HG03066 (cell line): ENCODE measurements around the gene KIF20B.
A peak's percentile ranks its signal among the peaks of the same experiment; 100 is the strongest.
"Not testable (repeated sequence)": the region's sequence is repeated elsewhere in the genome, so short reads cannot be mapped to it uniquely, and the experiment has no call there.

Source experiments
- ATAC-seq: cut with Tn5 transposase; IDR thresholded peaks from one replicate; pipeline ENCODE4 v1.9.1; 2021; ENCODE audit warnings: low read depth; ENCODE audit not compliant: unreplicated experiment

The KIF20B gene

DNA sequence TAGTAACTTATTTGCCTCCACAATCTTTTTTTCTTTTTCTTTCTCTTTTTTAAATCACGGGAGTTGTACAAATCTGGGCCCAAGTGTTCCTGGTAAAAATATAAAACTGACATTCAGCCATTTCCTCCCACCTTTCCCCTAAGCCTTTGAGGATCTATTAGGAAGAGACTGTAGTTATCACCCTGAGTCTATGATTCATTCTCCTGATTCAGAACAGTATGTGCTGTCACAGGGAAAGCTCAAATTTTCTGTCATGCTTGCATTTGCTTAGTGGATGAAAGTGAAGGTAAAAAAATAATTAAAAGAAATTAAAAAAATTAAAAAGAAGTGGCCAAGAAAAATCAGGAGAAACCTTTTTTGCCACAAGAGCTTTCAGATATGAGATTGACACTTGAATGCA lies 71.7 kb downstream of the KIF20B start:
- no peak for ATAC-seq

- no peak for ATAC-seq
These were observed 75.3 kb downstream of the KIF20B start for GRCh38 chr10:89776665-89777064.

- ATAC-seq: no peak
These were observed 81.1 kb downstream of the KIF20B start for GRCh38 chr10:89782470-89782869.

GRCh38 chr10:89783406-89783805 lies 82.0 kb downstream of the KIF20B start:
- ATAC-seq: no peak

DNA sequence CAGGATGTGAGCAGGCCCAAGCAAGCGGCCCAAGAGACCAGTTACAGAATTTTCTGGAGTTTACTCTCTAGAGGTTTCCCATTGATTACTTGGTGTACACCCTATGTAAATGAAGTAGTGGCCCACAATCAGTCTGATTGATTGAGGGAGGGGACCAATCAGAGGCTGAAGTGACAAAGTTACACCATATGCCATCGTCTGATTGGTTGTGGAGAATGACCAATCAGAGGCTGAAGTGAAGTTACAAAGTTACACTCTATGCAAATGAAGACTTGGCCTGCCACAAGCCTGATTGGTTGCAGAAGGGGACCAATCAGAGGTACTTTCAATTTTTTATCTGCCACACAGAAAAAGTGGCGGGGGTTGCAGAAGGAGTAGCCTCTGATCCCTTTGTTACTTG lies 83.7 kb downstream of the KIF20B start:
- no peak for ATAC-seq

GRCh38 chr10:89789188-89789877 lies 87.9 kb downstream of the KIF20B start:
- no peak for ATAC-seq

DNA sequence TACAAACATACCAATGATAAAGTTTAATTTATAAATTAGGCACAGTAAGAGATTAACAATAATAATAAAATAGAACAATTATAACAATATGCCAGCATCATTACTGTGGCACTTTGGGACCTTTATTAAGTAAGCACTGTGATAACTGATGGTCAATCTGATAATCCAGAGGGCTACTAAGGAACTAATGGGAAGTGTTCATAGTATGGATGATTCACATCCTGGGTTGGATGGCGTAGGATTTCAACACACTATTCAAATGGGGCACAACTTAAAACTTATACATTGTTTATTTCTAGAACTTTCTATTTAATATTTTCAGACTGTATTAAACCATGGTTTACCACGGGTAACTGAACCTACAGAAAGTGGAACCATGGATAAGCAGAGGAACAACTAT lies 90.8 kb downstream of the KIF20B start:
- no peak for ATAC-seq

- peak; percentile 59 for ATAC-seq
These were observed 92.4 kb downstream of the KIF20B start for GRCh38 chr10:89793649-89794254.

DNA sequence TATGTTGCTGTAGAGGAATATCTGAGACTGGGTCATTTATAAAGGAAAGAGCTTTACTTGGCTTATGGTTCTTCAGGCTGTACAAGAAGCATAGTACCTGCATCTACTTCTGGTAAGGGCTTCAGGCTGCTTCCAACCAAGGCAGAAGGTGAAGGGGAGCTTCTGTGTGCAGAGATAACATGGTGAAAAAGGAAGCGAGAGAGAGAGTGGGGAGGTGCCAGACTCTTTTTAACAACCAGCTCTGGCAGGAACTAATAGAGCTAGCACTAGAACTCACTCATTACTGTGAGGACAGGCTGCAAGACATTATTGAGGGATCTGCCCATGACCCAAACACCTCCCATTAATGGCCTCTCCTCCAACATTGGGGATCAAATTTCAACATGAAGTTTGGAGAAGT lies 94.5 kb downstream of the KIF20B start:
- ATAC-seq: peak; percentile 69

- ATAC-seq: no peak
These were observed 96.7 kb downstream of the KIF20B start for GRCh38 chr10:89798092-89798491.

DNA sequence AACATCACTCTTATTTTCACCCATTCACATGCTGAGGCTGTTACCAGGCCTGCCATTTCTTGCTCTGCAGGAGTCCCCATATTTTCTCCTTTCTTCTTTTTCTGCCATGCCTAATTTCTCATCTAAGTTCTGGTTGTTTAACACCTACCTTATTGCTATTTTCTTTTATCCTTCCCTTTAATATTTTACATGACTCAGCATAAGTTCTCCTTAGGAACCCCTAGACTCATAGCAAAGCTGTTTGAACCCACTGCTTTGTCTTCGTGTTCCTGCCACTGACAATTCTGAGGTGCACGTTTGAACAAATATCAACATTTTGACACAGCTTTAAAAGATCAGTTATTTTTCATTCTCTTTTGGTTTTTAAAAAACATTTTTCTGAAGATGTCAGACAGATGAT lies 98.2 kb downstream of the KIF20B start:
- ATAC-seq: no peak

DNA sequence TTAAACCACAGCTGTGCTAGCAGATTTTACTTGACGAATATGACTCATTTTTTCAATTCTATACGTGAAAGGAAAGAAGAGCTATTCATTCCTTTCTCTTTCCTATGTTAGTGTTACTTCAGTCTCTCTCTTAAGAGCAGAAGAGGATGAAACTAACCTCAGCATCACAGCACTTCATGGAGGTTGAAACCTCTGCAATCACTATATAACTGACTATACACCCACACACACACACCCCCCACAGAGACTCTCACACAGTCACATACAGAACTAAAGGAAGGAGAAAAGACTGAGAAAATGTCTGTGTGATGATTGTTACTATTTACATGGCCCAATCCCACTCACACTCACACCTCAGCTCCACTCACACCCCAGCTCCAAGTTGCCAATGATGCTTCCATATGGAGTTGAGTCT lies 104.2 kb downstream of the KIF20B start:
- peak; percentile 90 for ATAC-seq

DNA sequence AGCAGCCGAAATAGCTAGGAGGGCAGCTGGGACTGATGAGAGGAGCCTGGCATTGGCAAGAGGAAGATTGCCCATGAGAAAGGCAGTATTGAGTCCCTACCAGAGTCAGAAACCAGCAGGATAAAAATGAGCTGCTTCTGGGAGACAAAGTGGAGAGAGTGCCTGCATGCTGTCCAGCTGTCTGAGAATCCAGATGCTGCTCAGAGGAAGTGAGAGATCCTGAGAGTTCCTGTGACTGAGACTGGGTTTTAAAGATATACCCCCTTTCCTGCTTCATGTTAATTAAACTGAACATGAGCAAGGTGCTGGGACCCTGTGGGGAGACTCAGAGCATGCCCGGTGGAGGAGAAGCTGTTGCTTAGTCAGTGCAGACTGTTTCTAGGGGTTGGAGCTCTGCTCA lies 107.5 kb downstream of the KIF20B start:
- no peak for ATAC-seq

DNA sequence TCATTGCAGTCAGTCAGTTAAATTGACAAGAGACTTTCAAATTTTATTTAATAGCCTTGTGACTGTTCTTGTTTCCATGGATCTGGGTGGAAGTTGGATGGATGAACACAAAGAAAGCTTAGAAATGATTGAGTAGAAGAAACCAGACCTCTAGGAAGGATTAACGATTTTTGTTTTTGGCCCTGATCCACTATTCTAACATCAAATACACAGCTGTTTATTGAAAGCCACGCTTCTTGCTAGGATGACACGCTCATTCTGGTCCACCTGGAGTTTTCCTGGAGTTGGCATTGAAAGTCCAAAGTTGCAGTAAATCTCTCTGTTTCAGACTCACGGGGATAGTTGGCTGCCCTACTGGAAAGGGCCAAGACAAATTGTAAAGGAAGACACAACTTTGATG lies 108.4 kb downstream of the KIF20B start:
- ATAC-seq: no peak

DNA sequence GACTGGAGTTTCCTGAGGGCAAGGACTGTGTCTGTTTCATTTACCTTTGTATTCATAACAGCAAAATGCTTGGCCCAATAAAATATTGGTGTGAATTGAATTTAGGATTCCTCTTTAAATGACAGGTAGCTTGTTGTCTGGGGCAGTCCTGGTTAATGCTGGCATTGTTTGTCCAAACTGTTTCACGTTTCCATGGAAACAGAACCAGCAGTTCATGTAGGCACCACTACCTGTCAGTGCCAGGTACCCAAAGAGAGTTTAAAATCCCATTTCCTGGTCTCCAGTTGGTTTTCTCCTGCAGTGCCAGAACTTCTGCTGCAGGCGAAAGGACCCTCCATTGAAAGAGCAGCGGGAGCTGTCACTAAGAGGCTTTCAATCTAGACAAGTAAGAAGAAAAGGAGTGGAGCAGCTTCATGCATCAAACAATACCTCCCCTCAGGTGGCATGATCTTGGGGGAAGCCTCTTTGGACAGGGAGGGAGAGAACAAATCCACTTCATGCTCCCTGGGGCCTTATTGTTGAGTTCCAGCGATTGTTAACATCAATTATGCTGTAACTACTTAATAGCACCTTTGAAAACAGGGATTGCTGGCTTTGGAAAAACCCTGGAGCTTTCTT lies 109.6 kb downstream of the KIF20B start:
- ATAC-seq: no peak

GRCh38 chr10:89813546-89813945 lies 112.2 kb downstream of the KIF20B start:
- ATAC-seq: peak; percentile 71

DNA sequence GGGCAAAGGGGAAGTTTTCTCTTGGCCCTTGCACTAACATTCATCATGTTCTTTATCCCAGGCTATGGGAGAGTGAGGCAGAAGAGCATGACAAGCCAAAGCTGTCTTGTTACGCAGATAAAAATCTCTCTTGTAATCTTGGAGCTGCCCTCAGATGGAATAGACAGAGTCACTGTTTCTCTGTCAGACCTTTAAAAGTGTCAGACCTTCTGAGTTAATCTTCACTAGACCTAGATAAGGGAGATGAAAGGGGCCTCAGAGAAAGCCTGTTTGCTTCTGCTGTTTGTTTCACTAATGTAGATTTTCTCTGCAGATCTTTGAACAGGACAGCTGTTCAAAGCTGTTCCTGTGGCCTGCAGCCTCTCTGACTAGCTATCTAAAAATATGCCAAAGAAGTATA lies 112.9 kb downstream of the KIF20B start:
- ATAC-seq: peak; percentile 57

- no peak for ATAC-seq
These were observed 113.9 kb downstream of the KIF20B start for GRCh38 chr10:89815049-89815853.

DNA sequence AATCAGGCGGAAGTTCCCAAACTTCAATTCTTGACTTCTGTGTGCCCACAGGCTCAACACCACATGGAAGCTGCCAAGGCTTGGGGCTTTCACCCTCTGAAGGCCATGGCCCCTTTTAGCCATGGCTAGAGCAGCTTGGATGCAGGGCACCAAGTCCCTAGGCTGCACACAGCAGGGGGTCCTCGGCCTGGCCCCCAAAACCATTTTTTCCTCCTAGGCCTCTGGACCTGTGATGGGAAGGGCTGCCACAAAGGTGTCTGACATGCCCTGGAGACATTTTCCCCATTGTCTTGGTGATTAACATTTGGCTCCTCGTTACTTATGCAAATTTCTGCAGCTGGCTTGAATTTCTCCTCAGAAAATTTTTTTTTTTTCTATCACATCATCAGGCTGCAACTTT lies 117.6 kb downstream of the KIF20B start:
- ATAC-seq: not testable (repeated sequence)
